Measurements from ENCODE around the gene BCL2L1. TPM values are rescaled to one million over a fixed set of nuclear protein-coding genes. Genes with fewer than 3 reads are reported as not detected.
"Not testable (repeated sequence)": the region's sequence is repeated elsewhere in the genome, so short reads cannot be mapped to it uniquely, and the experiment has no call there.

BCL2L1 gene
- total RNA-seq, 1 experiment from 2014 or later = 53.6 TPM

- DNase-seq = no peak
- H3K27me3 ChIP-seq (ENCODE audit: control insufficient read depth, insufficient read depth, low read length) = no peaks in the 10 kb centered on the region
- no peak overlapping the region for H3K4me3 ChIP-seq (ENCODE audit: insufficient read depth, low read depth, low read length)
- peaks cover 6% of the 10 kb centered on the region for H3K36me3 ChIP-seq (replicated peaks; ENCODE audit: control insufficient read depth, insufficient read depth, low read length)
Observed at GRCh38 chr20:31673435-31673834, 49.2 kb downstream of the BCL2L1 start.

- no peak for DNase-seq
- H3K36me3 ChIP-seq (replicated peaks; ENCODE audit: control insufficient read depth, insufficient read depth, low read length) = peaks cover 2% of the 10 kb centered on the region; the same call in 1 of the 2 replicates
- H3K27me3 ChIP-seq (ENCODE audit: control insufficient read depth, insufficient read depth, low read length) = no peaks in the 10 kb centered on the region
- no peak overlapping the region for H3K4me3 ChIP-seq (ENCODE audit: insufficient read depth, low read depth, low read length)
Observed at GRCh38 chr20:31671324-31671723, 51.3 kb downstream of the BCL2L1 start.

DNA sequence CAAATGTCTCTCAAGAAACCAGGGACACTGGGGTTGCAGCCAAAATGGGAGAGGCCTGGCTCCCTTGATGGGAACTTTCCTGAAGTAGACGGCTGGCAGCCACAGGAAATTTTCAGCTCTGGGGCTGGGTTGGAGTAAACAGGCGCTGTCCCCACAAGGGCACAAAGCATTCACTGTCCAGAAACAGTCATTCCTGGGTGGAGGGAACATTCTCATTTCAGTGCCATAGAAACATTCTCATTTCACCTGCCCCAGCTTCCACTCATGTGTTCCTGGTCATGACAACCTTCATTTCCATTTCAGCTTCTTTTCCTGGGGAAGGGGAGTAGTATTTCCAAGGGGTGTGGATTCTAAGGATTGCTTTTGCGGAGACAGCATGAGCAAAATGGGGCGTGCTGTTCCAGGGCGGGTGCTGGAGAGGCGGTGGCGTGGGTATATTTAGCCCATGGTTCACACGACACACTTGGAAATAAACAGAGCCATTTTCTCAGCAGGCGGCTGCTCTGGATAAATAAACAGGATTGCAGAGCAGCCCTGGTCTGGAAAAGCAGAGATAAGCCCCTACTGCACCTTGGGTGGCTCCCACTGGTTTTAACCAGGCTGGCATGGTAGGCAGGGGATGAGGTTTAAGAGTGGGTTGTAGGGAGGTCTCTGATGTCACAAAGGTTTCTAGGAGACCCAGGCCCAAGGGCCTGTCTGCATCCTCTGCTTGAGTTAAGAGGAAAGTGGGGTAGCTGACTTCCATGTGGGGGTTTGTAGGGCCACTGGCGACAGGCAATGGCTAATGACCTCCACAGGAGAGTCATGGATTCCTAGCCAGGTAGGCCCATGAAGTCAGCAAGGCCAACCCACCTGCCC is 52.1 kb downstream of the BCL2L1 start:
- no peak overlapping the region for H3K4me3 ChIP-seq (ENCODE audit: insufficient read depth, low read depth, low read length)
- H3K36me3 ChIP-seq (replicated peaks; ENCODE audit: control insufficient read depth, insufficient read depth, low read length) = peaks cover 4% of the 10 kb centered on the region
- no peak for DNase-seq
- H3K27me3 ChIP-seq (ENCODE audit: control insufficient read depth, insufficient read depth, low read length) = no peaks in the 10 kb centered on the region

- Histone ChIP-seq H3K4me3 (ENCODE audit: insufficient read depth, low read depth, low read length) (no peak overlapping the region), H3K27me3 (ENCODE audit: control insufficient read depth, insufficient read depth, low read length) (no peaks in the 10 kb centered on the region), H3K36me3 (replicated peaks; ENCODE audit: control insufficient read depth, insufficient read depth, low read length) (peaks cover 4% of the 10 kb centered on the region)
- DNase-seq = no peak
Observed at GRCh38 chr20:31669876-31670275, 52.8 kb downstream of the BCL2L1 start.

DNA sequence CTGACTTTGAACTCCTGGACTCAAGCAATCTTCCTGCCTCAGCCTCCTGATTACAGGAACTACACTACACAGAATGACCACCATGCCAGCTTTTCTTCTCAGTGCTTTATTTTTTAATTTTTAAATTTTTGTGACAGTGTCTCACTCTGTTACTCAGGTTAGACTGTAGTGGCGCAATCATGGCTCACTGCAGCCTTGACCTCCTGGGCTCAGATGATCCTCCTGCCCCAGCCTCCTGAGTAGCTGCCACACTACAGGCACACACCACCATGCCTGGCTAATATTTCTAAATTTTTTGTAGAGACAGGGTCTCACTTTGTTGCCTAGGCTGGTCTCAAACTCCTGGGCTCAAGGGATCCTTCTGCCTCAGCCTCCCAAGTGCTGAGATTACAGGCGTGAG is 53.7 kb downstream of the BCL2L1 start:
- H3K36me3 ChIP-seq (replicated peaks; ENCODE audit: control insufficient read depth, insufficient read depth, low read length); H3K4me3 ChIP-seq (ENCODE audit: insufficient read depth, low read depth, low read length); H3K27me3 ChIP-seq (ENCODE audit: control insufficient read depth, insufficient read depth, low read length); DNase-seq: not testable (repeated sequence)

DNA sequence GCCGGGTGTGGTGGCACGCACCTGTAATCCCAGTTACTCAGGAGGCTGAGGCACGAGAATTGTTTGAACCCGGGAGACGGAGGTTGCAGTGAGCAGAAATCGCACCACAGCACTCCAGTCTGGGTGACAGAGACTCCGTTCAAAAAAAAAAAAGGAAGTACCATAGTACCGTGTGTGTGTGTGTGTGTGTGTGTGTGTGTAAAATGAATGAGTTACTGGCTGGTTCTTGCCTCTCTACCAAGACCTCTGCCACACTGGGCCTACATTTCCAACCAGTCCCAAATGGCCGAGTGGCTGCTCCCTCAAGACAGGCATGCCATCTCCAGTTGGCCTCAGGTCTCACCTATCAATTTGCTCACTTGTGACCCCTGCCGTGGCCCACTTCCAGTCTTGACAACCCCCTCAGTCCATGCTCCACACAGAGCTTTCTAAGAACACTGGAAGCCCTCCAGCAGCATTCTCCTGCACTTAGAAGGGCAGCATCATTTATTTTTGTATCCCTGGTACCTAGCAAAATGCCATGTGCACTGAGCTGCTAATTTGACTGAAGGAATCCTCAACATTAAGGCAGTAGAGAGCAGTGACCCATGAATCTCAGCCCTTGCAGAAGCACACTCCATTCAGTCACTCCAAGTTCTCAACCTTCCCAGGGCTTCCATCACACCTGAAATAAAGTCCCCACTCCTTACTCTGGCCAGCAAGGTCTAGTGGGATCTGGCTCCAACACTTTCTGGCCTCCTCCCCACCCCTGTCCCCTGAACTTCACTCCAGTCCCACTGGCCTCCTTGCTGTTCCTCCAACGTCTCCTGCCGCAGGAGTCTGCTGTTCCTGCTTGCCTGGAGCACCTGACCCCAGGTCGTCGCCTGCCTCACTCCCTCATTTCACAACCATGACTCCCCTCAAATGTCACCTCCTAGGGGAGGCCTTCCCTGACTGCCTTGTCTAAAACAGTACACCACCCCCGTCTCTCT is 55.1 kb downstream of the BCL2L1 start:
- no peak for DNase-seq
- H3K36me3 ChIP-seq (replicated peaks; ENCODE audit: control insufficient read depth, insufficient read depth, low read length) = peaks cover 4% of the 10 kb centered on the region
- H3K4me3 ChIP-seq (ENCODE audit: insufficient read depth, low read depth, low read length) = no peak overlapping the region
- no peaks in the 10 kb centered on the region for H3K27me3 ChIP-seq (ENCODE audit: control insufficient read depth, insufficient read depth, low read length)

DNA sequence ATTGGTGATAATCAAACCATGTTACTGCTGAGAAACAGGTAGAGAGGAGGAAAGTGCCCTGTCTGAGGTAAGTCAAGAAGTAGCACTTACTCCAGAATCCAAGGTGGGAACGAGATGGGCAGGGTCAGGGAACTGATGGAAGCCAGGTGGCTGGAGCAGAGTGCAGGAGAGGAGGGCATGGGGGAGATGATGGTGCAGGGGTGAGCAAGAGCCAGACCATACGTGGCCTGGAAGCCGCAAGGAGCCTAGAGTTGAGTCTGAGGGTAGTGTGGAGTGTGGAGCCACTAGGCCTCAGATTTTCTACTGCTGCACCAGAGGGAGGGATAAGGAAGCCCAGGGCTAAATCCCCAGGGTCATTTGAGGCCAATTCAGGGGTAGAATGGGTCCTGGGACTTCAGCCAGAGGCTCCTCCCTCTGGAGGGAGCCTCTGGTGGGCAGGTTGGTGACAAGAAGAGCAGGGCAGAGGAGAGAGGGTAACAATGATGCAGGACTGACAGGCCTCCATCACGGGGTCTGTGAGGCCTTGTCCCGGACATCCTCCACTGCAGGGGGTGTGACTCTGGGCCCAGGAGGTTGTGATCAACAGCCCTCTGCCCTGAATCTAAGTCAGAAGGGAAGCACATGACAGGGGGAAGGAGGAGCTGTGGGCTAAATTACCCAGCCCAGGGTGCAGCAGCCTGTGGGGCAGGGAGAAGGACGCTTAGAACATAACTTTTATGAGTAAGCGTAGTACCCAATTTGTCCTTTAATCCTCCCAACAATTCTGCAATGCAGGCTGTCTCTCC is 56.2 kb downstream of the BCL2L1 start:
- DNase-seq = peak; percentile 57

DNA sequence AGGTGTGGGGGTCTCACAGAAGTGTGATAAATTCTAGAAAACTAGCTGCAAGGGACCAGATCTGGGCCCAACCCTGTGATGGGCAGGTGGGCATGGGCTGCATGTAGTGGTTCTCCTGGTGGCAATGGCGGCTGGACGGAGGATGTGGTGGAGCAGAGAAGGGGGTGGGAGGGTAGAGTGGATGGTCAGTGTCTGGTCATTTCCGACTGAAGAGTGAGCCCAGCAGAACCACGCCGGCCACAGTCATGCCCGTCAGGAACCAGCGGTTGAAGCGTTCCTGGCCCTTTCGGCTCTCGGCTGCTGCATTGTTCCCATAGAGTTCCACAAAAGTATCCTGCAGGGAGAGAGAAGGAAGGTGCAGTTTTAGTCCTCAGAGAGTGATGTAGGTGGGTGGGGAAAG is 56.9 kb downstream of the BCL2L1 start:
- H3K36me3 ChIP-seq (replicated peaks; ENCODE audit: control insufficient read depth, insufficient read depth, low read length) = peaks cover 4% of the 10 kb centered on the region
- no peaks in the 10 kb centered on the region for H3K27me3 ChIP-seq (ENCODE audit: control insufficient read depth, insufficient read depth, low read length)
- DNase-seq = no peak
- H3K4me3 ChIP-seq (ENCODE audit: insufficient read depth, low read depth, low read length) = no peak overlapping the region

More for the DNA sequence above, 56.2 kb downstream of the BCL2L1 start:
- Histone ChIP-seq H3K27me3 (ENCODE audit: control insufficient read depth, insufficient read depth, low read length) (no peaks in the 10 kb centered on the region), H3K36me3 (replicated peaks; ENCODE audit: control insufficient read depth, insufficient read depth, low read length) (peaks cover 4% of the 10 kb centered on the region), H3K4me3 (ENCODE audit: insufficient read depth, low read depth, low read length) (no peak overlapping the region)

DNA sequence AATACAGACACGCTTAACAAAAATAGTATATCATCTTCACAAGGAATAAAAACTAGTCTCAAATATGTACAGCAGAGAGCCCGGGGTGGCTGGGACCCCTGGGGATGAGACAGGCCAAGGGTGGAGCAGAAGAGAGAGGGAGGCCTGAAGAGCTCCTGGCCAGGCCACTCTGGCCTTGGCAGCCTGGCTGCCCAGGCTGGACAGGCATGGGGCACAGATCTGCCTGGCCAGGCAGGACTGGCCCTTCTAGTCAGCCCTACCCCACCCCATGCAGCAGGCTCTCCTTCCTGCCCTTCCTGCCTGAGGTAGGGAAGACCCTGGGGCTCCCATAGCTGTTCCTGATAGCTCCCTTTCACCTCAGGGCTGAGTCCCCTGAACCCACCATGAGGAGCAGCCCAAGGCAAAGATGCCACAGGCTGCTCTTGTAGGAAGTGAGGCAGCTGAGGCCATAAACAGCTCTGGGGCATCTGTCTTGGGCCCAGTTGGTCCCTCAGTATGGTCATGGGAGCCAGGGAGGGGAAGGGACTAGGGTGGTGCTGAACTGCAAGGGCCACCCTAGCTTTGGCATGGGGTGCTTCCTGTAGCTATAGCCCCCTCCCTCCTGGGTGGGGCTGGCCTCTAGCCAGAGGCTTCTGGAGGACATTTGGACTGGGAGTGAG is 57.8 kb downstream of the BCL2L1 start:
- H3K4me3 ChIP-seq (ENCODE audit: insufficient read depth, low read depth, low read length) = no peak overlapping the region
- H3K27me3 ChIP-seq (ENCODE audit: control insufficient read depth, insufficient read depth, low read length) = no peaks in the 10 kb centered on the region
- no peak for DNase-seq
- H3K36me3 ChIP-seq (replicated peaks; ENCODE audit: control insufficient read depth, insufficient read depth, low read length) = peaks cover 4% of the 10 kb centered on the region

- H3K36me3 ChIP-seq (replicated peaks; ENCODE audit: control insufficient read depth, insufficient read depth, low read length) = peaks cover 4% of the 10 kb centered on the region
- H3K27me3 ChIP-seq (ENCODE audit: control insufficient read depth, insufficient read depth, low read length) = no peaks in the 10 kb centered on the region
- H3K4me3 ChIP-seq (ENCODE audit: insufficient read depth, low read depth, low read length) = no peak overlapping the region
- no peak for DNase-seq
Observed at GRCh38 chr20:31663838-31664695, 58.6 kb downstream of the BCL2L1 start.

DNA sequence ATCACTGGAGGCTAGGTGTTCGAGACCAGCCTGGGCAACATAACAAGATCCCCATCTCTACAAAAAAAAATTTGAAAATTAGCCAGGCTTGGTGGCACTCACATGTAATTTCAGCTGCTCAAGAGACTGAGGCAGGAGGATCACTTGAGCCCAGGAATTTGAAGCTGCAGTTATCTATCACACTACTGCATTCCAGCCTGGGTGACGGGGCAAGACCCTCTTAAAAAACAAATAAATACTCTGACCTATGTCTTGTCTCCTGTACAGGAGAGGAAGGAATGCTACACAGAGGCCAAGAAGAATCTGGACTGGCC is 59.2 kb downstream of the BCL2L1 start:
- H3K27me3 ChIP-seq (ENCODE audit: control insufficient read depth, insufficient read depth, low read length) = no peaks in the 10 kb centered on the region
- no peak for DNase-seq
- H3K36me3 ChIP-seq (replicated peaks; ENCODE audit: control insufficient read depth, insufficient read depth, low read length) = peaks cover 4% of the 10 kb centered on the region
- no peak overlapping the region for H3K4me3 ChIP-seq (ENCODE audit: insufficient read depth, low read depth, low read length)

- peaks cover 4% of the 10 kb centered on the region for H3K36me3 ChIP-seq (replicated peaks; ENCODE audit: control insufficient read depth, insufficient read depth, low read length)
- DNase-seq = no peak
- H3K27me3 ChIP-seq (ENCODE audit: control insufficient read depth, insufficient read depth, low read length) = no peaks in the 10 kb centered on the region
- H3K4me3 ChIP-seq (ENCODE audit: insufficient read depth, low read depth, low read length) = no peak overlapping the region
Observed at GRCh38 chr20:31662372-31662854, 60.3 kb downstream of the BCL2L1 start.

All from H7 (cell line).